H7 (cell line): Measurements from ENCODE around the gene PTBP3. TPM values are rescaled to one million over a fixed set of nuclear protein-coding genes. Genes with fewer than 3 reads are reported as not detected.
"Not testable (repeated sequence)": the region's sequence is repeated elsewhere in the genome, so short reads cannot be mapped to it uniquely, and the experiment has no call there.

Experiments used
- DNase-seq: peaks from one replicate; pipeline ENCODE4 v3.0.0; 2012
- H3K27me3 ChIP-seq: 2 replicates; pipeline ENCODE4 v1.6.0; 2011; ENCODE audit warnings: mild to moderate bottlenecking, low read length; ENCODE audit not compliant: control insufficient read depth, insufficient read depth
- H3K36me3 ChIP-seq: replicated peaks from 2 replicates; pipeline ENCODE4 v1.5.1; 2011; ENCODE audit warnings: low read length; ENCODE audit not compliant: control insufficient read depth, insufficient read depth
- H3K4me3 ChIP-seq: 2 replicates; pipeline ENCODE4 v1.5.1; 2011; ENCODE audit warnings: low read depth, mild to moderate bottlenecking, control low read depth, low read length, moderate library complexity; ENCODE audit not compliant: insufficient read depth
- total RNA-seq: library from RNA; depleted of rRNA; stranded (reverse); fragments of >200 nt; shearing (Covaris generic); gene quantifications from 2 replicates; pipeline ENCODE4 v1.2.3, GENCODE V29; 2014; rRNA removed

PTBP3 gene
- 57.5 and 109 TPM in 2 replicates for total RNA-seq

DNA sequence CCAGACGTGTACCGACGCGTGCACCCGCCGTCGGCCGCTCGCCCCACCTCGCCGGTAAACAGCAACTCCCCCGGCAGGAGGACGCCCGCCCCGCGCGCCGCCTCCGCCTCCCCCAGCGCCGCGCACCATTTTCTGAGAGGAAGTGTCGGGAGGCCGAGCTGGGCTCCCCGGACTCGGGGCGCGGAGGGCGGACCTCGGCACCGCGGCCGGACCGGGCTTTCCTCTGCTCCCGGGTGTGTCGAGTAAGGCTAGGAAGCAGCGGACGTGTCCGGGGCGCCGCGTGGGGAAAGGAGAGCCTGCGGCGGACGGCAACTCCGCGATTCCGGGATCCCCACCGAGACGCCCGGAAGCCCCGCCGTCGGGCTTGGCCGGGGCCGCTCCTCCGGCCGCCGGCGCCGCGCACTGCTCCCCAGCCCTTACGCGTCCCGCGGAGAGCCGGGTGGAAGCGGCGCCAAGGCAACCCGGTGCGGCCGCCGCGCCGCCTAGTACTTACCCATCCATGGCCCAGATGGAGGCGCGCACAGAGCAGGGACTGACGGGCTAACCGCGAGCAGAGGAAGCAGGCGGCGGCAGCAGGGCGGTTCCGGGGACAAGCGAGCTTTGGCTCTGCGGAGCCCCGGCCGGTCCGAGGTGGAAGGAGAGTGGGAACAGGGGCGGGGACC, at the start of gene PTBP3:
PTBP3 (minus strand) TSS at position 643 of the 662 bp plus-strand sequence. CDS start 35,754 bp downstream, outside the sequence.
- H3K4me3 ChIP-seq, result peak within 1 kb of the TSS; percentile 94
- H3K36me3 ChIP-seq, result no peaks in the 10 kb centered on the region
- peak; percentile 79 for DNase-seq
- H3K27me3 ChIP-seq, result no peaks in the 10 kb centered on the region

DNA sequence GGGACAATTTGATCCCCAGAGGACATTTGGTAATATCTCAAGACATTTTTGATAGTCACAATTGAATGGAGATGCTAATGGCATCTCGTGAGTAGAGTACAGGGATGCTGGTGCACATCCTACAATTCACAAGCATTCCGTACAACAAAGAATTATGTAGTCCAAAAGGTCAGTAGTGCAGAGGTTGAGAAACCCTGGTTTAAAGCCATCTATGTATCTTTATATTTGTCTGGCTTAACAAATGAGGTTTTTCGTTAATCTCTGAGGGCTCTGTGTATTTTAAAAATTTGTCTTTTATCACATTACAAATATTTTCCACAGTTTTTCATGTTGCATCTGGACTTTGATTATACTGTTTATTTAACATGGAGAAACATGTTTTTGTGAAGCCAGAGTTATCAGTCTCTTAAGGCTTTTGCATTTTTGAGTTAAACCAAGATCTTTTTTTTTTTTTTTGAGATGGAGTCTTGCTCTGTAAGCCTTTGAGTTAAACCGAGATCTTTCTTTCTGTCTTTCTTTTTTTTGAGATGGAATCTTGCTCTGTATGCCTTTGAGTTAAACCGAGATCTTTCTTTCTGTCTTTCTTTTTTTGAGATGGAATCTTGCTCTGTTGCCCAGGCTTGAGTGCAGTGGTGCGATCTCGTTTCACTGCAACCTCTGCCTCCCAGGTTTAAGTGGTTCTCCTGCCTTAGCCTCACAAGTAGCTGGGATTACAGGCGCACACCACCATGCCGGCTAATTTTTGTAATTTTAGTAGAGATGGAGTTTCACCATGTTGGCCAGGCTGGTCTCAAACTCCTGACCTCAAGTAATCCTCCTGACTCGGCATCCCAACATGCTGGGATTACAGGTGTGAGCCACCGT, 49.3 kb upstream of the PTBP3 start:
- no peak for DNase-seq
- Histone ChIP-seq H3K4me3 (no peak overlapping the region), H3K27me3 (no peaks in the 10 kb centered on the region), H3K36me3 (no peaks in the 10 kb centered on the region)

GRCh38 chr9:112382066-112382465, 48.6 kb upstream of the PTBP3 start:
- Histone ChIP-seq H3K27me3 (no peaks in the 10 kb centered on the region), H3K36me3 (no peaks in the 10 kb centered on the region), H3K4me3 (no peak overlapping the region)
- no peak for DNase-seq

DNA sequence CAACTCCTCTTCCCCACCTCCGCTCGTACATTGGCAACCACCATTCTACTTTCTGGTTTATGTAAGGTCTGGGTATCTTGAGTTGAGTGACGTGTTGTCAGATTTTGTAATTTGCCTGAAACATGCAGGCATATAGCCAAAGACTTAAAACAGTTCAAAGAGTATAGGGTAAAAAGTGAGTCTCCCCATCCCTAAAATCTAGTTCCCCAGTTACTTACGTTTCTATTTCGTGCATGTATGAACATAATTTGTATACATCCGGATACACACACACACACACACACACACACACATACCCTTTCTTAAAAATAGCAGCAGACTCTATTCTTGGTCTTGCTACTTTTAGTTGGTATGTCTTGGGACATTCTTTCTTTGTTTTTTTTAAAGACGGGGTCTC, 47.4 kb upstream of the PTBP3 start:
- DNase-seq, result peak; percentile 8
- Histone ChIP-seq H3K4me3 (peak overlapping the region; percentile 94), H3K36me3 (no peaks in the 10 kb centered on the region), H3K27me3 (no peaks in the 10 kb centered on the region)

DNA sequence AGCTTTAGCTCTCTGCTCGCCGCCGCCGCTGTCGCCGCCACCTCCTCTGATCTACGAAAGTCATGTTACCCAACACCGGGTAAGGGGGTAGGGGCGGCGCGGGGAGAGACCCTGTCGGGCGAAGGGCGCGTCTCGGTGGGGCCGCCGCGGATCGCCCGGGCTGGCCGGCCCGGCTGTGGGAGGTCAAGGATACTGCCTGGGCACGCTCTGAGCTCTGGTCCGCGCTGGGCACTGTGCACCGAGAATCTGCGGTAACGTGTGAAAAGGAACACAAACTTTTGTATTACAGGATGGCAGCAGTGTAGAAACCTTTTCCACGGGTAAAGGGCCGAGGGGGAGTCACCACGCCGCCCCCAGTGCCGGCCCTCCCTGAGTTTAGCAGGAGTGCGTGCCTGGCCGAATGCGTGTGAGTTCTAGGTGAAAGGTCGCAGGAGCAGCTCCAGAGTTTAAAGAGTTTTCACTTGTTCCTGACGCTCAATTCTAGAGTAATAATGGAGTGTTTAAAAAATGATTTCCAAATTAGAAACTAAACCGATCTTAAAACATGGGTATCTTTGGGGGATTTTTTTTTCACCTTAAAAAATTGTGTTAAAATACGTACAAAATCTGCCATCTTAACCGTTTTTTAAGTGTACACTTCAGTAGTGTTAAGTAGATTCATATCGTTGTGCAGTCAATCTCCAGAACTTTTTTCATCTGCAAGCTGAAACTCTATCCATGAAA, 46.8 kb upstream of the PTBP3 start, which contains the start of gene HSDL2:
HSDL2 (plus strand) TSS at position 7 of the 723 bp plus-strand sequence; CDS start at position 63, 56 bp downstream.
- no peak for DNase-seq
- H3K27me3 ChIP-seq, result no peaks in the 10 kb centered on the region
- no peaks in the 10 kb centered on the region for H3K36me3 ChIP-seq
- H3K4me3 ChIP-seq, result peak within 1 kb of the TSS; percentile 94

DNA sequence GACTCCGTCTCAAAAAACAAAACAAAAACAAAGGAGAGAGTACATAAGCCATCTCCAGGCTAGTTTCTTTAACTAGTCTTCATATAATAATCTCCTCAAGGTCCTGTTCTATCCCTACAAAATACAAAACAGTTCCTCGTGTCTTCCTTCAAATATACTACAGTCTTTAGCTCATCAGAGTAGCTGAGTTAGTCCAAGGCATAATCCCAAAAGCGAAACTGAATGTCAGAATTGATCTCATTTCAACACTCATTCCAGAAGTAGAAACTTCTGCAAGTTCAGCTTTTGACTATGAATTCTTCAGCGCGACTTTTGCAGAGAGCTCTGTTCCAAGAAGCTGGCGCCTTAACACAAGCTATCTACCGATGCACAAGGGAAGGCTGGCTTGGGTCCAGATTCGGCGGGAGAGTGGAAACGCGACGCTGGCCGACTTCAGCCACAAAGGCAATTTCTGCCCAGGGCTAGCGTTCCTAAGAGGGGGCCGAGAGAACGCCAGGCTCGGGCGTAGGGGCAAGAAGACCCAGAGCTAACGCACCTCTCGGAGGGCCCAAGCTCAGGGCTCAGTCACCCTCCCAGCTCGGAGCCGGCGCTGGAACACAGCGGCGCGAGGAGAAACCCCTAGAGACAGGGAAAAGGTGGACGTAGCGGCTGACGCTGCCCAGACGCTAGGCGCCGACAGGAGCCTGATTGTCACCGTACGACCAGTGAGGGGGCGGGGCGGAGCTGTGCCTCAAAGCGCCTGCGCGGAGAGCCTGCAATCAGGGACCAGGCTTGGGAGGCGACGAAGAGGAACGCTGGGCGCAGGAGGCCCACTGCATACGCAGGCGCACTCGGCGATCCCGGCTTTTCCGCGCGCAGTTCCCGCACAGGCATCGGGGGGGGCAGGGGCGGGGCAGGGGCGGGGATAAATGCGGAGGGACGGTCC, 46.0 kb upstream of the PTBP3 start:
- H3K36me3 ChIP-seq, result no peaks in the 10 kb centered on the region
- H3K4me3 ChIP-seq, result peak overlapping the region; percentile 94
- DNase-seq, result peak; percentile 98
- H3K27me3 ChIP-seq, result no peaks in the 10 kb centered on the region

- H3K4me3 ChIP-seq, result peak overlapping the region; percentile 71
- no peak for DNase-seq
- no peaks in the 10 kb centered on the region for H3K36me3 ChIP-seq
- H3K27me3 ChIP-seq, result no peaks in the 10 kb centered on the region
These were observed 45.1 kb upstream of the PTBP3 start for GRCh38 chr9:112378328-112379176.

- DNase-seq, result no peak
- H3K4me3 ChIP-seq, result no peak overlapping the region; the same call in 1 of the 2 replicates
- no peaks in the 10 kb centered on the region for H3K27me3 ChIP-seq
- no peaks in the 10 kb centered on the region for H3K36me3 ChIP-seq
These were observed 44.4 kb upstream of the PTBP3 start for GRCh38 chr9:112377684-112378327.

DNA sequence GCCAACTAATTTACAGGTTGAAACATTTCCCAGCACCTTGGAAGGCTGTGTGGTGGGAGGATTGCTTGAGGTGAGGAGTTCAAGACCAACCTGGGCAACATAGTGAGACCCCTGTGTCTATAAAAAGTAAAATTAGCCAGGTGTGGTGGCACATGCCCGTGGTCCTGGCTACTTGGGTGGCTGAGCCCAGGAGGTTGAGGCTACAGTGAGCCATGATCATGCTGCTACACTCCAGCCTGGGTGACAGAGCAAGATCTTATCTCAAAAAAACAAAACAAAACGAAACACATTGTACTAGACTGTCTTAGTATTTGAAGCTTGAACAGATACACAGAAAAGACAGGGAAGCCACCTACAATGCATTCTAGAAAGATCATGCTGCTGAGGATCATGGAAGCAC, 43.7 kb upstream of the PTBP3 start:
- Histone ChIP-seq H3K4me3 (no peak overlapping the region), H3K36me3 (no peaks in the 10 kb centered on the region), H3K27me3 (no peaks in the 10 kb centered on the region)
- DNase-seq, result no peak

DNA sequence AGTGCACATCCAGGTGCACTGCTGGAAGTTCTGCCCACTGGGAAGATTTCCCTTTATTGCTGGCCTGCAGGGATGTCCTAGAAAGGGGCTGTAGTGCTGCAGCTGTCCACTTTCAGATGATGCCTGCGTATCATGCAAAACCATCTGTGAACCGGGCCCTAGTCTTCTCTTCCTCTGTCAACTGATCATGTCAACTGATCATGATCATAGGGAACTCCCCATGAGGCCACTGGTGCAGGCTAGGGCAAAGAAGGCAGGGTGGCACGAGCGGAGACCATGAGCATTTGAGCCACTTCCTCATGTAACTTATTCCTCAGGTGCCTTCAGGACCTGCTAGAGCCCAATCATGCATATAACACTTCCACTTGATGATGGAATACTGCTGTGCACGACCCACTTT, 41.9 kb upstream of the PTBP3 start:
- Histone ChIP-seq H3K36me3 (no peaks in the 10 kb centered on the region), H3K27me3 (no peaks in the 10 kb centered on the region), H3K4me3 (no peak overlapping the region)
- no peak for DNase-seq

GRCh38 chr9:112374232-112374631, 40.8 kb upstream of the PTBP3 start:
- H3K27me3 ChIP-seq, H3K4me3 ChIP-seq, DNase-seq, H3K36me3 ChIP-seq: not testable (repeated sequence)

DNA sequence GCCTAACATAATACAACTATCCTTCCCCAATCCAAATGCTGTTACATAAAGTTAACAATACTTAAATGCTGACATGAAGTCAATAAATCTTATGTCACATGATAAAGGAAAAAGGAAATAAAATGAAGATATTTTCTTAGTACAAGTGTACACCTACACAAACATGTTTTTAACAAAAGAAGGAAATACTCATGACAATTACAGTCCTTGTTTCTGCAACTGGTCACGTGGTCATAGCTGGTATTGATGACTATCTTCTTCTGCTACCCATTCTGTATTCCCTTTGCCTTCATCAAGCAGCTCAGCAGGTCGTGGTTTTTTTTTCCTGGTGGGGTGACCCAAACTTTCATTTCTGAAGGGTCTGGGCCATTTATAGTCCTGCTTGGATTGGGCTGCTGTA, 40.2 kb upstream of the PTBP3 start:
- not testable (repeated sequence) for H3K36me3 ChIP-seq, DNase-seq, H3K27me3 ChIP-seq, H3K4me3 ChIP-seq

GRCh38 chr9:112371060-112371459, 37.6 kb upstream of the PTBP3 start:
- no peak for DNase-seq
- Histone ChIP-seq H3K4me3 (no peak overlapping the region), H3K27me3 (no peaks in the 10 kb centered on the region), H3K36me3 (no peaks in the 10 kb centered on the region)
